ENCODE results near the gene TMEM178B. TPM values are rescaled to one million over a fixed set of nuclear protein-coding genes. Genes with fewer than 3 reads are reported as not detected.
A peak's percentile ranks its signal among the peaks of the same experiment; 100 is the strongest.

Gene TMEM178B
- 0.16 and 0.20 TPM in 2 replicates for polyA plus RNA-seq (2012; rRNA removed)
- polyA plus RNA-seq (2012; cell fraction: cytosol; rRNA removed) = 0.13 and 0.24 TPM in 2 replicates
- polyA plus RNA-seq (2012; cell fraction: nucleus; rRNA removed) = 0.11 and 0.19 TPM in 2 replicates

- Histone ChIP-seq H3K4me3 (ENCODE audit: low read depth in 2 of 2, low read length in 1 of 2) (peak within 1 kb of the TSS; percentile 63 to 64), H3K27ac (ENCODE audit: low read depth in 2 of 2, low read length in 1 of 2) (peak within 1 kb of the TSS in 1 of 2 experiments; percentile 83; a peak in 2 of 4 replicates), H3K79me2 (ENCODE audit: insufficient read depth) (no peaks in the 10 kb centered on the region), H3K4me1 (ENCODE audit: control insufficient read depth in 1 of 2, insufficient read depth in 2 of 2, low read depth in 1 of 2, low read length in 1 of 2) (peaks cover 4 to 32% of the 10 kb centered on the region in 2 experiments; a peak in 2 of 4 replicates), H3K27me3 (ENCODE audit: insufficient read depth) (peaks cover 38% of the 10 kb centered on the region), H3K9me2 (no peaks in the 10 kb centered on the region), H3F3A (replicated peaks; ENCODE audit: insufficient read depth) (no peaks in the 10 kb centered on the region), H3K4me2 (peak within 1 kb of the TSS; percentile 94), H2AFZ (ENCODE audit: low read depth) (peak within 1 kb of the TSS; percentile 43; the same call in 1 of the 2 replicates), H4K20me1 (ENCODE audit: insufficient read depth) (no peaks in the 10 kb centered on the region), H3K9me3 (no peaks in the 10 kb centered on the region), H3K36me3 (replicated peaks in 1 of 2; ENCODE audit: control insufficient read depth in 1 of 2, insufficient read depth in 2 of 2, low read length in 1 of 2) (no peaks in the 10 kb centered on the region), H3K9ac (no peak within 1 kb of the TSS)
- TF ChIP-seq FOSL2 (IDR thresholded peaks at IDR 0.05; ENCODE audit: borderline replicate concordance, low read depth) (no peak), SMC3 (IDR thresholded peaks at IDR 0.05; ENCODE audit: low read depth, low read length) (no peak), MAX (IDR thresholded peaks at IDR 0.05; ENCODE audit: low read depth) (no peak), NFIC (IDR thresholded peaks at IDR 0.05; ENCODE audit: borderline replicate concordance) (no peak), POLR2AphosphoS5 (IDR thresholded peaks at IDR 0.05; ENCODE audit: low read depth, low read length) (no peak), GABPA (IDR thresholded peaks at IDR 0.05; ENCODE audit: low read depth) (no peak), IRF3 (IDR thresholded peaks at IDR 0.05; ENCODE audit: low read depth, low read length) (no peak), CHD2 (IDR thresholded peaks at IDR 0.05; ENCODE audit: low read length, partially characterized antibody) (no peak), EZH2phosphoT487 (IDR thresholded peaks at IDR 0.05; ENCODE audit: borderline replicate concordance, low read depth) (no peak), ZBTB33 (IDR thresholded peaks at IDR 0.05; ENCODE audit: borderline replicate concordance, low read depth) (no peak), TAF1 (IDR thresholded peaks at IDR 0.05; ENCODE audit: borderline replicate concordance, low read depth, low read length) (no peak), REST (IDR thresholded peaks at IDR 0.05; ENCODE audit: low read depth, low read length) (no peak), RXRA (IDR thresholded peaks at IDR 0.05; ENCODE audit: borderline replicate concordance, low read depth) (no peak), SIN3A (IDR thresholded peaks at IDR 0.05; ENCODE audit: borderline replicate concordance, low read depth, low read length) (no peak), EP300 (IDR thresholded peaks at IDR 0.05; ENCODE audit: borderline replicate concordance in 1 of 2, low read depth in 1 of 2, low read length in 1 of 2) (no peak), JUND (IDR thresholded peaks at IDR 0.05) (no peak), CTCF (IDR thresholded peaks at IDR 0.05) (no peak), USF2 (IDR thresholded peaks at IDR 0.05; ENCODE audit: borderline replicate concordance, low read depth, low read length) (no peak), GATA2 (CRISPR knock-in tag; IDR thresholded peaks at IDR 0.05) (no peak)
- WGBS (ENCODE audit: low lambda C conversion rate) = 3% methylated on average over 15 of the region's 47 CpGs
- POLR2A ChIA-PET = interaction anchor here (0.8 to 2.6 kb wide), 4 partner anchors 10 to 145 kb away, joined by 3 to 9 read pairs (median 5); partner anchors contain the start of gene MRPS33
- CTCF ChIA-PET = interaction anchor here (0.8 to 9.1 kb wide), 8 partner anchors 77 to 1700 kb away, joined by 3 to 165 read pairs (median 12); partner anchors contain the start of gene AGK
- DNase-seq = peak; percentile 74
Observed at GRCh38 chr7:141073641-141074161, at the start of gene TMEM178B. Gene TMEM178B, plus strand, starts transcription at chr7:141074064.

Data from SK-N-SH (cell line).